Stimulated activated CD8-positive, alpha-beta memory T cell treated with anti-CD3 and anti-CD28 coated beads, Interleukin-12 subunit alpha, Interleukin-12 subunit beta, amount 100 ng/mL, for 1 hour (primary cell): ENCODE results near the gene MXD3.
"Not testable (repeated sequence)": the region's sequence is repeated elsewhere in the genome, so short reads cannot be mapped to it uniquely, and the experiment has no call there.

Experiments
- DNase-seq: peaks from one replicate; pipeline ENCODE4 v3.0.0-alpha.2; 2020; ENCODE audit warnings: low read depth

MXD3 gene

GRCh38 chr5:177319913-177320588 lies 8.4 kb upstream of the MXD3 start:
- DNase-seq, result no peak

GRCh38 chr5:177317959-177318377 lies 6.3 kb upstream of the MXD3 start:
- peak; percentile 63 for DNase-seq

- DNase-seq, result no peak
These were observed 4.3 kb upstream of the MXD3 start for GRCh38 chr5:177316005-177316404.

GRCh38 chr5:177315411-177315810 lies 3.7 kb upstream of the MXD3 start:
- DNase-seq, result no peak

GRCh38 chr5:177314376-177315342 lies 3.0 kb upstream of the MXD3 start:
- DNase-seq, result no peak

- no peak for DNase-seq
These were observed 2.0 kb upstream of the MXD3 start for GRCh38 chr5:177313561-177314259.

- no peak for DNase-seq
These were observed 1.0 kb upstream of the MXD3 start for GRCh38 chr5:177312649-177313181.

GRCh38 chr5:177311392-177311722 lies 341 bp downstream of the MXD3 start:
- no peak for DNase-seq

GRCh38 chr5:177310757-177311391 lies 824 bp downstream of the MXD3 start:
- DNase-seq, result no peak

GRCh38 chr5:177310332-177310731 lies 1.4 kb downstream of the MXD3 start:
- no peak for DNase-seq

- DNase-seq, result peak; percentile 39
These were observed 2.1 kb downstream of the MXD3 start for GRCh38 chr5:177309351-177310191.

GRCh38 chr5:177308740-177309139 lies 3.0 kb downstream of the MXD3 start:
- no peak for DNase-seq

GRCh38 chr5:177307544-177308363 lies 3.9 kb downstream of the MXD3 start:
- no peak for DNase-seq

- DNase-seq, result no peak
These were observed 4.8 kb downstream of the MXD3 start for GRCh38 chr5:177306674-177307543.

- DNase-seq, result not testable (repeated sequence)
These were observed 5.5 kb downstream of the MXD3 start for GRCh38 chr5:177306103-177306640.

GRCh38 chr5:177304392-177305119 lies 7.1 kb downstream of the MXD3 start:
- DNase-seq, result no peak

GRCh38 chr5:177303925-177304391 lies 7.7 kb downstream of the MXD3 start:
- no peak for DNase-seq
